HepG2 (cell line): ENCODE results near the gene MARS1. TPM values are rescaled to one million over a fixed set of nuclear protein-coding genes. Genes with fewer than 3 reads are reported as not detected.

Source experiments
- ATAC-seq: fragments of 200-7000 bp; cut with Tn5 transposase; 3 replicates; pipeline ENCODE4 v1.9.1; 2020; ENCODE audit warnings: mild to moderate bottlenecking, moderate library complexity
- BruUV-seq: library from RNA; stranded (reverse); fragments of 400-500 nt; replicated peaks from 2 replicates; lab custom pipeline; 2021; lab: Mats Ljungman, UMichigan
- CTCF ChIA-PET: fragments of 300-600 bp; formaldehyde crosslinking; extraction: SDS; loops from one replicate; lab custom pipeline; 2021; ENCODE audit warnings: low total read pairs, inconsistent platforms, low intra/inter-chr PET ratio; lab: Yijun Ruan, JAX
- POLR2A ChIA-PET: fragments of 350-600 bp; sonication (Branson Sonifier 250); formaldehyde crosslinking; loops from one replicate; lab custom pipeline; 2020; ENCODE audit warnings: antibody characterized with exemption, inconsistent platforms; lab: Yijun Ruan, JAX
- DNase-seq: peaks from one replicate; pipeline ENCODE4 v3.0.0-alpha.2; 2015; ENCODE audit warnings: low spot score
- FAIRE-seq: peaks from 3 replicates; lab custom pipeline; 2011; peaks lifted over from hg19 to GRCh38; lab: Jason Lieb, UNC
- H2AFZ ChIP-seq: one replicate; pipeline ENCODE4 v1.6.1; 2011; ENCODE audit warnings: low read length, inconsistent platforms
- H3K27ac ChIP-seq: fragments of 300-600 bp; 3 replicates; pipeline ENCODE4 v1.8.0; 2011; ENCODE audit warnings: mixed run types, mild to moderate bottlenecking, mixed read lengths, low read length, inconsistent platforms; ENCODE audit not compliant: insufficient read depth; ENCODE audit errors: extremely low read length
- H3K27me3 ChIP-seq, 2 experiments: fragments of 200-600 bp in 1 of 2; 2 replicates in 1 of 2; 3 replicates in 1 of 2; pipeline versions ENCODE4 v1.6.0 to v1.8.0; 2011; ENCODE audit warnings: low read length in 2 of 2, mild to moderate bottlenecking in 2 of 2, moderate library complexity in 2 of 2, inconsistent platforms in 1 of 2; ENCODE audit not compliant: insufficient read depth in 2 of 2, control insufficient read depth in 1 of 2
- H3K36me3 ChIP-seq, 2 experiments: fragments of 200-600 bp in 1 of 2; replicated peaks in 1 of 2; 2 replicates in 1 of 2; 3 replicates in 1 of 2; pipeline versions ENCODE4 v1.5.1 to v1.8.0; 2011; ENCODE audit warnings: low read length in 2 of 2, inconsistent platforms in 1 of 2; ENCODE audit not compliant: insufficient read depth in 2 of 2, control insufficient read depth in 1 of 2
- H3K4me1 ChIP-seq: 2 replicates; pipeline ENCODE4 v1.5.1; 2012; ENCODE audit warnings: low read length, inconsistent platforms; ENCODE audit not compliant: insufficient read depth
- H3K4me2 ChIP-seq: 2 replicates; pipeline ENCODE4 v1.6.0; 2011; ENCODE audit warnings: low read depth, low read length, inconsistent platforms
- H3K4me3 ChIP-seq, 3 experiments: fragments of 200-600 bp in 1 of 3; sonication (generic), shearing (Covaris generic) in 1 of 3; replicated peaks in 1 of 3; 2 replicates each; pipeline ENCODE4 v1.5.1; 2011 to 2016; ENCODE audit warnings: low read length in 3 of 3, inconsistent platforms in 2 of 3, low read depth in 2 of 3, mild to moderate bottlenecking in 2 of 3, control low read depth in 1 of 3, mixed read lengths in 1 of 3; ENCODE audit not compliant: insufficient read depth in 1 of 3
- H3K79me2 ChIP-seq: one replicate; pipeline ENCODE4 v1.6.1; 2011; ENCODE audit warnings: low read length, inconsistent platforms; ENCODE audit not compliant: insufficient read depth
- H3K9ac ChIP-seq: 2 replicates; pipeline ENCODE4 v1.6.0; 2011; ENCODE audit warnings: mild to moderate bottlenecking, low read depth, low read length, inconsistent platforms; ENCODE audit not compliant: insufficient read depth
- H3K9me3 ChIP-seq: 2 replicates; pipeline ENCODE4 v1.5.1; 2012; ENCODE audit warnings: mild to moderate bottlenecking, low read length
- H4K20me1 ChIP-seq: 2 replicates; pipeline ENCODE4 v1.6.0; 2011; ENCODE audit warnings: inconsistent platforms, mild to moderate bottlenecking, low read length, moderate library complexity; ENCODE audit not compliant: insufficient read depth
- KMT2B ChIP-seq: IDR thresholded peaks from 2 replicates; pipeline ENCODE4 v1.6.1; 2016; ENCODE audit warnings: missing genetic modification reagents, missing compliant biosample characterization
- MXD3 ChIP-seq: IDR thresholded peaks from 2 replicates; pipeline ENCODE4 v1.6.1; 2016; ENCODE audit warnings: mild to moderate bottlenecking, missing biosample characterization, missing genetic modification reagents
- NCOA5 ChIP-seq: sonication (generic); formaldehyde crosslinking; IDR thresholded peaks from 2 replicates; pipeline ENCODE4 v1.4.0; 2020; ENCODE audit warnings: missing genetic modification reagents
- NFE2 ChIP-seq: sonication (generic); formaldehyde crosslinking; IDR thresholded peaks from 2 replicates; pipeline ENCODE4 v1.4.0; 2020; ENCODE audit warnings: missing genetic modification reagents
- POLR2A ChIP-seq, 2 experiments: IDR thresholded peaks; 2 replicates each; pipeline ENCODE4 v1.6.1; 2011; ENCODE audit warnings: low read depth in 2 of 2, low read length in 2 of 2, mild to moderate bottlenecking in 1 of 2, moderate library complexity in 1 of 2; ENCODE audit not compliant: insufficient read depth in 1 of 2
- POLR2AphosphoS5 ChIP-seq: IDR thresholded peaks from 2 replicates; pipeline ENCODE4 v1.6.1; 2012; ENCODE audit warnings: low read depth, low read length
- ZNF441 ChIP-seq: sonication (generic); formaldehyde crosslinking; IDR thresholded peaks from 2 replicates; pipeline ENCODE4 v1.7.0; 2021; ENCODE audit warnings: missing genetic modification reagents, borderline replicate concordance
- ZNF546 ChIP-seq: sonication (generic); formaldehyde crosslinking; conservative IDR thresholded peaks from 2 replicates; pipeline ENCODE4 v1.8.1; 2023; ENCODE audit warnings: mild to moderate bottlenecking, missing genetic modification reagents
- WGBS: methylation state at CpG from one replicate; pipeline ENCODE4 v1.1.6; 2017; ENCODE audit warnings: low lambda C conversion rate; 5-methylcytosine and 5-hydroxymethylcytosine counted together
- in situ Hi-C: cut with HindIII; loops from 2 replicates; pipeline ENCODE4 v1.10.0; 2017; ENCODE audit warnings: low pct_unique_long_range_greater_than_20kb; ENCODE audit not compliant: extremely low pct_ligation_motif_present
- intact Hi-C: fragments of 100-400 bp; cut with micrococcal nuclease; formaldehyde crosslinking; loops from one replicate; pipeline ENCODE4 v1.10.0; 2022; ENCODE audit not compliant: unreplicated experiment
- polyA plus RNA-seq, 8 experiments: library from polyadenylated mRNA; depleted of rRNA in 3 of 8; stranded (reverse) in 7 of 8; unstranded in 1 of 8; fragments of >200 nt; fragmentation: Illumina TruSeq in 4 of 8; extraction: Trizol in 4 of 8; gene quantifications; 2 replicates each; pipeline versions ENCODE4 v1.2.1 to v1.2.3, GENCODE V29; 2011 to 2016; ENCODE audit warnings: low read depth in 4 of 8, missing spikeins in 1 of 8, mixed read lengths in 1 of 8; ENCODE audit not compliant: insufficient read depth in 1 of 8
- total RNA-seq, 5 experiments: library from RNA; depleted of rRNA; stranded (reverse); fragments of >200 nt; fragmentation: Illumina TruSeq; extraction: Trizol; gene quantifications; 2 replicates each; pipeline ENCODE4 v1.2.3, GENCODE V29; 2016; ENCODE audit warnings: low read depth in 1 of 5

MARS1 gene
- total and polyA plus RNA-seq, 2 of the 13 experiments (the other 11 are each of a cell fraction or from before 2014, with no cell fraction given): 115 to 181 TPM

- H3K79me2 ChIP-seq: peaks cover 15% of the 10 kb centered on the region
- H3K27ac ChIP-seq: no peak overlapping the region
- no peaks in the 10 kb centered on the region for H3K9me3 ChIP-seq
- CTCF ChIA-PET: no interaction called here
- ATAC-seq: no peak
- TF ChIP-seq KMT2B (CRISPR knock-in tag): no peak
- TF ChIP-seq MXD3 (CRISPR knock-in tag): no peak
- peak in 1 of 2 experiments; percentile 1; a peak in 1 of 4 replicates for TF ChIP-seq POLR2A (IDR thresholded peaks at IDR 0.05; ENCODE audit: insufficient read depth in 1 of 2, low read depth in 2 of 2, low read length in 2 of 2)
- TF ChIP-seq NCOA5 (CRISPR knock-in tag): no peak
- no peak for TF ChIP-seq ZNF441 (CRISPR knock-in tag)
- TF ChIP-seq ZNF546 (CRISPR knock-in tag): no peak
- H2AFZ ChIP-seq: no peak overlapping the region
- BruUV-seq: no TSS peak
- peaks cover 20 to 65% of the 10 kb centered on the region in 2 experiments for H3K36me3 ChIP-seq
- peaks cover 23% of the 10 kb centered on the region for H3K4me1 ChIP-seq
- no peak for FAIRE-seq
- no peak overlapping the region for H3K9ac ChIP-seq
- no peak overlapping the region for H3K4me3 ChIP-seq
- DNase-seq: no peak
- intact Hi-C loops (no loop called here), in situ Hi-C loops (no loop called here)
- no peak overlapping the region for H3K4me2 ChIP-seq
- no peaks in the 10 kb centered on the region; a peak in 1 of 5 replicates for H3K27me3 ChIP-seq
- WGBS: 96% methylated on average over 2 of the region's 4 CpGs
- no peaks in the 10 kb centered on the region for H4K20me1 ChIP-seq
- POLR2A ChIA-PET: interaction anchor here (0.6 to 0.8 kb wide), 2 partner anchors 19 to 841 kb away, joined by 3 to 8 read pairs; no protein-coding TSS in a partner anchor
These were observed 38.7 kb downstream of the MARS1 start for GRCh38 chr12:57526477-57527126.

DNA sequence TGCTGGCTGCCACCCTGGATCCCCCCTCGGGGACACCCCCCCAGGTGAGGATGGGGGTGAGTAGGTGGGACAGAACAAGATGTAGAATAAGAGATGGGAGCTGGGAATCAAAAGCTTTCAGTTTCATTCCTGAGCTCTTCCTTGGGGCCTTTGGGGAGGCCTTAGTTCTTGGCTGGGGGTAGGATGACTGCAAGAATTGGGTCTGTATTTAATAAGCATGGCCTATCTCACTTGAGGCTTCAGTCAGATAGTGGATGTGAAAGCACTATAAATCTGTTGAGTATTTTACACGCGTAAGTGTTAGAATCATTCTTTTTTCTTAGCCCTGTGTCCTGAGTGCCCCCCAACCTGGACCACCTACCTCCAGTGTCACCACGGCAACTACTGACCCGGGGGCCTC lies 39.3 kb downstream of the MARS1 start:
- Histone ChIP-seq H3K4me1 (peaks cover 17% of the 10 kb centered on the region), H3K9ac (no peak overlapping the region), H3K4me3 (no peak overlapping the region), H2AFZ (no peak overlapping the region), H3K79me2 (peaks cover 15% of the 10 kb centered on the region), H4K20me1 (no peaks in the 10 kb centered on the region), H3K27me3 (no peaks in the 10 kb centered on the region; a peak in 1 of 5 replicates), H3K27ac (no peak overlapping the region), H3K4me2 (no peak overlapping the region), H3K9me3 (no peaks in the 10 kb centered on the region), H3K36me3 (peaks cover 23 to 71% of the 10 kb centered on the region in 2 experiments)
- intact Hi-C loops (no loop called here), in situ Hi-C loops (no loop called here)
- BruUV-seq: no TSS peak
- CTCF ChIA-PET: no interaction called here
- POLR2A ChIA-PET: interaction anchor here (0.5 to 0.6 kb wide), 2 partner anchors 25 to 841 kb away, joined by 3 to 8 read pairs; no protein-coding TSS in a partner anchor
- FAIRE-seq (no peak), DNase-seq (no peak), ATAC-seq (no peak)
- TF ChIP-seq NFE2 (CRISPR knock-in tag) (no peak), POLR2AphosphoS5 (0 out of 2 replicates have a peak, but pooled peaks have one; percentile 0)
- WGBS: 93% methylated on average over 5 of the region's 5 CpGs
